ENCODE results near the gene PMPCA. TPM values are rescaled to one million over a fixed set of nuclear protein-coding genes. Genes with fewer than 3 reads are reported as not detected.

The PMPCA gene
- polyA plus RNA-seq, 1 experiment, result 61.6 TPM

GRCh38 chr9:136466155-136466541 is 55.7 kb downstream of the PMPCA start:
- TF ChIP-seq CTCF (IDR thresholded peaks at IDR 0.05; ENCODE audit: insufficient read depth, low read depth, low read length), result no peak
- Histone ChIP-seq H3K4me3 (ENCODE audit: low read depth, low read length) (no peak overlapping the region), H3K27me3 (ENCODE audit: control insufficient read depth, insufficient read depth, low read length) (no peaks in the 10 kb centered on the region), H3K36me3 (ENCODE audit: control insufficient read depth, insufficient read depth, low read length) (peaks cover 70% of the 10 kb centered on the region)
- ChIA-PET CTCF (no interaction called here), POLR2A (no interaction called here)
- no peak for DNase-seq (ENCODE audit: low read depth)

- peaks cover 75% of the 10 kb centered on the region for H3K36me3 ChIP-seq (ENCODE audit: control insufficient read depth, insufficient read depth, low read length)
- H3K27me3 ChIP-seq (ENCODE audit: control insufficient read depth, insufficient read depth, low read length), result no peaks in the 10 kb centered on the region
- ChIA-PET CTCF (no interaction called here), POLR2A (no interaction called here)
- H3K4me3 ChIP-seq (ENCODE audit: low read depth, low read length), result no peak overlapping the region
- no peak for TF ChIP-seq CTCF (IDR thresholded peaks at IDR 0.05; ENCODE audit: insufficient read depth, low read depth, low read length)
- DNase-seq (ENCODE audit: low read depth), result no peak
Observed at GRCh38 chr9:136467766-136468165, 57.3 kb downstream of the PMPCA start.

GRCh38 chr9:136470356-136470755 is 59.9 kb downstream of the PMPCA start:
- Histone ChIP-seq H3K36me3 (ENCODE audit: control insufficient read depth, insufficient read depth, low read length) (peaks cover 82% of the 10 kb centered on the region), H3K27me3 (ENCODE audit: control insufficient read depth, insufficient read depth, low read length) (no peaks in the 10 kb centered on the region), H3K4me3 (ENCODE audit: low read depth, low read length) (no peak overlapping the region)
- POLR2A ChIA-PET, result no interaction called here
- no peak for DNase-seq (ENCODE audit: low read depth)
- CTCF ChIA-PET, result interaction anchor here (0.9 to 1.8 kb wide), 2 partner anchors 28 to 201 kb away, joined by 3 to 5 read pairs; no protein-coding TSS in a partner anchor
- no peak for TF ChIP-seq CTCF (IDR thresholded peaks at IDR 0.05; ENCODE audit: insufficient read depth, low read depth, low read length)

GRCh38 chr9:136470792-136471469 is 60.5 kb downstream of the PMPCA start:
- Histone ChIP-seq H3K4me3 (ENCODE audit: low read depth, low read length) (no peak overlapping the region), H3K36me3 (ENCODE audit: control insufficient read depth, insufficient read depth, low read length) (peaks cover 82% of the 10 kb centered on the region), H3K27me3 (ENCODE audit: control insufficient read depth, insufficient read depth, low read length) (no peaks in the 10 kb centered on the region)
- TF ChIP-seq CTCF (IDR thresholded peaks at IDR 0.05; ENCODE audit: insufficient read depth, low read depth, low read length), result no peak
- no peak for DNase-seq (ENCODE audit: low read depth)
- ChIA-PET CTCF (interaction anchor here (0.9 to 1.8 kb wide), 4 partner anchors 29 to 200 kb away, joined by 3 to 5 read pairs (median 4); no protein-coding TSS in a partner anchor), POLR2A (no interaction called here)

- no peak for DNase-seq (ENCODE audit: low read depth)
- H3K4me3 ChIP-seq (ENCODE audit: low read depth, low read length), result no peak overlapping the region
- peaks cover 81% of the 10 kb centered on the region for H3K36me3 ChIP-seq (ENCODE audit: control insufficient read depth, insufficient read depth, low read length)
- TF ChIP-seq CTCF (IDR thresholded peaks at IDR 0.05; ENCODE audit: insufficient read depth, low read depth, low read length), result no peak
- ChIA-PET CTCF (interaction anchor here (0.9 to 1.0 kb wide), 2 partner anchors 153 to 155 kb away, joined by 4 read pairs; no protein-coding TSS in a partner anchor), POLR2A (no interaction called here)
- no peaks in the 10 kb centered on the region for H3K27me3 ChIP-seq (ENCODE audit: control insufficient read depth, insufficient read depth, low read length)
Observed at GRCh38 chr9:136471802-136472487, 61.5 kb downstream of the PMPCA start.

Data from BJ (cell line).